ENCODE results near the gene UBE2E2.

Gene UBE2E2

GRCh38 chr3:23626442-23626841 is 423.3 kb downstream of the UBE2E2 start:
- TF ChIP-seq FOXP2 (optimal IDR thresholded peaks at IDR 0.05; ENCODE audit: borderline replicate concordance, extremely low read depth, extremely low read length, insufficient read depth) = no peak
- TF ChIP-seq TAF1 (IDR thresholded peaks at IDR 0.05; ENCODE audit: borderline replicate concordance, insufficient read depth, low read length) = no peak
- TF ChIP-seq SIN3A (IDR thresholded peaks at IDR 0.05; ENCODE audit: borderline replicate concordance, insufficient read depth, low read length) = no peak
- no peak for TF ChIP-seq POLR2AphosphoS5 (IDR thresholded peaks at IDR 0.05; ENCODE audit: low read depth, low read length)
- TF ChIP-seq REST (IDR thresholded peaks at IDR 0.05; ENCODE audit: insufficient read depth in 1 of 2, low read depth in 2 of 2, low read length in 2 of 2) = no peak

- TF ChIP-seq SIN3A (IDR thresholded peaks at IDR 0.05; ENCODE audit: borderline replicate concordance, insufficient read depth, low read length) = no peak
Observed at GRCh38 chr3:23629181-23629894, 426.2 kb downstream of the UBE2E2 start.

GRCh38 chr3:23633261-23633960 is 430.3 kb downstream of the UBE2E2 start:
- no peak for TF ChIP-seq SIN3A (IDR thresholded peaks at IDR 0.05; ENCODE audit: borderline replicate concordance, insufficient read depth, low read length)
- no peak for TF ChIP-seq POLR2AphosphoS5 (IDR thresholded peaks at IDR 0.05; ENCODE audit: low read depth, low read length)
- no peak for TF ChIP-seq FOXP2 (optimal IDR thresholded peaks at IDR 0.05; ENCODE audit: borderline replicate concordance, extremely low read depth, extremely low read length, insufficient read depth)
- TF ChIP-seq TAF1 (IDR thresholded peaks at IDR 0.05; ENCODE audit: borderline replicate concordance, insufficient read depth, low read length) = no peak
- no peak for TF ChIP-seq REST (IDR thresholded peaks at IDR 0.05; ENCODE audit: insufficient read depth in 1 of 2, low read depth in 2 of 2, low read length in 2 of 2)

- TF ChIP-seq POLR2AphosphoS5 (IDR thresholded peaks at IDR 0.05; ENCODE audit: low read depth, low read length) = no peak
- TF ChIP-seq SIN3A (IDR thresholded peaks at IDR 0.05; ENCODE audit: borderline replicate concordance, insufficient read depth, low read length) = no peak
- no peak for TF ChIP-seq FOXP2 (optimal IDR thresholded peaks at IDR 0.05; ENCODE audit: borderline replicate concordance, extremely low read depth, extremely low read length, insufficient read depth)
- no peak for TF ChIP-seq TAF1 (IDR thresholded peaks at IDR 0.05; ENCODE audit: borderline replicate concordance, insufficient read depth, low read length)
- no peak for TF ChIP-seq REST (IDR thresholded peaks at IDR 0.05; ENCODE audit: insufficient read depth in 1 of 2, low read depth in 2 of 2, low read length in 2 of 2)
Observed at GRCh38 chr3:23637339-23637738, 434.2 kb downstream of the UBE2E2 start.

- TF ChIP-seq TAF1 (IDR thresholded peaks at IDR 0.05; ENCODE audit: borderline replicate concordance, insufficient read depth, low read length) (no peak), REST (IDR thresholded peaks at IDR 0.05; ENCODE audit: insufficient read depth in 1 of 2, low read depth in 2 of 2, low read length in 2 of 2) (no peak), FOXP2 (optimal IDR thresholded peaks at IDR 0.05; ENCODE audit: borderline replicate concordance, extremely low read depth, extremely low read length, insufficient read depth) (no peak), POLR2AphosphoS5 (IDR thresholded peaks at IDR 0.05; ENCODE audit: low read depth, low read length) (no peak), SIN3A (IDR thresholded peaks at IDR 0.05; ENCODE audit: borderline replicate concordance, insufficient read depth, low read length) (no peak)
Observed at GRCh38 chr3:23640471-23641146, 437.5 kb downstream of the UBE2E2 start.
